PFSK-1 (cell line): ENCODE results near the gene ZNF613.

Experiments used
- POLR2AphosphoS5 ChIP-seq: IDR thresholded peaks from 2 replicates; pipeline ENCODE4 v1.6.1; 2012; ENCODE audit warnings: low read depth, mild to moderate bottlenecking, control low read depth, low read length, moderate library complexity
- SIN3A ChIP-seq: IDR thresholded peaks from 2 replicates; pipeline ENCODE4 v1.6.1; 2012; ENCODE audit warnings: mild to moderate bottlenecking, low read length, moderate library complexity, borderline replicate concordance; ENCODE audit not compliant: insufficient read depth
- TF ChIP-seq, protein P1 (sequence below), 2 experiments: IDR thresholded peaks; 2 replicates each; pipeline versions ENCODE4 v1.6.1 to v1.8.0; 2011 to 2012; ENCODE audit warnings: low read depth in 2 of 2, low read length in 2 of 2, control low read depth in 1 of 2, inconsistent platforms in 1 of 2, mild to moderate bottlenecking in 1 of 2, moderate library complexity in 1 of 2; ENCODE audit not compliant: insufficient read depth in 1 of 2

DNA sequence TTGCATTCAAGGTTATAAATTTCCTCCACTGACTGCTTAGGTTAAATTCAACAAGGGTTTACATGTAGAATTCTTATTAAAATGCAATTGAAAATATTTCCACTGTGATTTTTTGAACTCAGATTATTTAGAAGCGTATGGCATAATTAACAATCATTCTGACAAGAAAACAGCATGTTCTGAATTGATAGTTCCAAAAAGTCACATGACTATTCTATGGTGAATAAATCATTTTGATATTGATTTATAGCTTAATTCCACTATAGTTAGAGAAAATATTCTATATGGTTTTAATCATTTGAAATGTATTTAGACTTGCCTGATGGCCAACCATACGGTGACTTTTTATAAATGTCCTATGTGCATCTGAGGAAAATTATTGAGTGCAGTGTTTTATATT, 42.6 kb upstream of the ZNF613 start:
- TF ChIP-seq SIN3A: no peak
- TF ChIP-seq, protein P1, sequence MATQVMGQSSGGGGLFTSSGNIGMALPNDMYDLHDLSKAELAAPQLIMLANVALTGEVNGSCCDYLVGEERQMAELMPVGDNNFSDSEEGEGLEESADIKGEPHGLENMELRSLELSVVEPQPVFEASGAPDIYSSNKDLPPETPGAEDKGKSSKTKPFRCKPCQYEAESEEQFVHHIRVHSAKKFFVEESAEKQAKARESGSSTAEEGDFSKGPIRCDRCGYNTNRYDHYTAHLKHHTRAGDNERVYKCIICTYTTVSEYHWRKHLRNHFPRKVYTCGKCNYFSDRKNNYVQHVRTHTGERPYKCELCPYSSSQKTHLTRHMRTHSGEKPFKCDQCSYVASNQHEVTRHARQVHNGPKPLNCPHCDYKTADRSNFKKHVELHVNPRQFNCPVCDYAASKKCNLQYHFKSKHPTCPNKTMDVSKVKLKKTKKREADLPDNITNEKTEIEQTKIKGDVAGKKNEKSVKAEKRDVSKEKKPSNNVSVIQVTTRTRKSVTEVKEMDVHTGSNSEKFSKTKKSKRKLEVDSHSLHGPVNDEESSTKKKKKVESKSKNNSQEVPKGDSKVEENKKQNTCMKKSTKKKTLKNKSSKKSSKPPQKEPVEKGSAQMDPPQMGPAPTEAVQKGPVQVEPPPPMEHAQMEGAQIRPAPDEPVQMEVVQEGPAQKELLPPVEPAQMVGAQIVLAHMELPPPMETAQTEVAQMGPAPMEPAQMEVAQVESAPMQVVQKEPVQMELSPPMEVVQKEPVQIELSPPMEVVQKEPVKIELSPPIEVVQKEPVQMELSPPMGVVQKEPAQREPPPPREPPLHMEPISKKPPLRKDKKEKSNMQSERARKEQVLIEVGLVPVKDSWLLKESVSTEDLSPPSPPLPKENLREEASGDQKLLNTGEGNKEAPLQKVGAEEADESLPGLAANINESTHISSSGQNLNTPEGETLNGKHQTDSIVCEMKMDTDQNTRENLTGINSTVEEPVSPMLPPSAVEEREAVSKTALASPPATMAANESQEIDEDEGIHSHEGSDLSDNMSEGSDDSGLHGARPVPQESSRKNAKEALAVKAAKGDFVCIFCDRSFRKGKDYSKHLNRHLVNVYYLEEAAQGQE (IDR thresholded peaks at IDR 0.05; ENCODE audit: insufficient read depth in 1 of 2, low read depth in 2 of 2, low read length in 2 of 2): no peak
- TF ChIP-seq POLR2AphosphoS5: no peak
